H1 (cell line): Measurements from ENCODE around the gene KSR2. TPM values are rescaled to one million over a fixed set of nuclear protein-coding genes. Genes with fewer than 3 reads are reported as not detected.

Experiments used
- CTCF ChIA-PET: fragments of 300-600 bp; sonication (Branson Sonifier 250); formaldehyde crosslinking; loops from one replicate; lab custom pipeline; 2021; ENCODE audit not compliant: partially characterized antibody; lab: Charles Lee
- POLR2A ChIA-PET: fragments of 300-600 bp; sonication (Branson Sonifier 250); formaldehyde crosslinking; loops from one replicate; lab custom pipeline; 2021; ENCODE audit warnings: inconsistent platforms; ENCODE audit not compliant: partially characterized antibody; lab: Charles Lee
- DNase-seq, 2 experiments: peaks; one replicate each; pipeline versions ENCODE4 v3.0.0 to v3.0.0-alpha.2; 2010 to 2022; ENCODE audit warnings: low spot score in 2 of 2, low read depth in 1 of 2, mixed read lengths in 1 of 2
- FAIRE-seq: peaks from 2 replicates; lab custom pipeline; 2011; peaks lifted over from hg19 to GRCh38; lab: Jason Lieb, UNC
- H2AFZ ChIP-seq: 2 replicates; pipeline ENCODE4 v1.8.1; 2012; ENCODE audit warnings: low read length, inconsistent platforms
- H2AK5ac ChIP-seq: 2 replicates; pipeline ENCODE4 v1.6.1; 2013; ENCODE audit warnings: low read depth, low read length
- H2BK120ac ChIP-seq: replicated peaks from 2 replicates; pipeline ENCODE3; 2013; ENCODE audit warnings: low read depth, low read length, inconsistent platforms
- H2BK12ac ChIP-seq: 2 replicates; pipeline ENCODE4 v1.6.1; 2013; ENCODE audit warnings: low read depth, low read length
- H2BK15ac ChIP-seq: 2 replicates; pipeline ENCODE4 v1.6.1; 2013; ENCODE audit warnings: low read length
- H2BK20ac ChIP-seq: 2 replicates; pipeline ENCODE4 v1.6.1; 2013; ENCODE audit warnings: low read length
- H2BK5ac ChIP-seq: 2 replicates; pipeline ENCODE4 v1.6.1; 2013; ENCODE audit warnings: low read depth, low read length
- H3K14ac ChIP-seq: 2 replicates; pipeline ENCODE4 v1.6.1; 2013; ENCODE audit warnings: inconsistent platforms; ENCODE audit not compliant: insufficient read length
- H3K18ac ChIP-seq: 2 replicates; pipeline ENCODE4 v1.6.1; 2013; ENCODE audit warnings: low read length; ENCODE audit errors: extremely low read depth
- H3K23ac ChIP-seq: 2 replicates; pipeline ENCODE4 v1.6.1; 2013; ENCODE audit warnings: inconsistent platforms; ENCODE audit not compliant: insufficient read length
- H3K23me2 ChIP-seq: 2 replicates; pipeline ENCODE4 v1.6.1; 2013; ENCODE audit warnings: low read depth, low read length
- H3K27ac ChIP-seq: 2 replicates; pipeline ENCODE4 v1.6.1; 2011; ENCODE audit warnings: low read depth, low read length, inconsistent platforms
- H3K27me3 ChIP-seq, 4 experiments: replicated peaks in 1 of 4; 1 replicate in 1 of 4; 2 replicates in 3 of 4; pipeline versions ENCODE4 v1.6.1 to v1.8.1; 2011 to 2013; ENCODE audit warnings: low read length in 3 of 4, mild to moderate bottlenecking in 3 of 4, inconsistent platforms in 2 of 4, mixed read lengths in 2 of 4, moderate library complexity in 1 of 4; ENCODE audit not compliant: control insufficient read depth in 3 of 4, insufficient read depth in 3 of 4; ENCODE audit errors: extremely low read depth in 1 of 4
- H3K36me3 ChIP-seq, 4 experiments: 2 replicates each; pipeline versions ENCODE4 v1.6.1 to v1.8.1; 2011 to 2013; ENCODE audit warnings: mild to moderate bottlenecking in 4 of 4, low read length in 3 of 4, moderate library complexity in 2 of 4, control low read depth in 1 of 4, inconsistent platforms in 1 of 4; ENCODE audit not compliant: insufficient read depth in 4 of 4, control insufficient read depth in 2 of 4
- H3K4ac ChIP-seq: replicated peaks from 2 replicates; pipeline ENCODE3; 2013; ENCODE audit warnings: low read length, low read depth, mixed read lengths, inconsistent platforms; ENCODE audit not compliant: insufficient read length
- H3K4me1 ChIP-seq, 4 experiments: replicated peaks in 1 of 4; 1 replicate in 1 of 4; 2 replicates in 3 of 4; pipeline versions ENCODE4 v1.6.1 to v1.8.1; 2011 to 2013; ENCODE audit warnings: low read length in 3 of 4, inconsistent platforms in 2 of 4, mixed read lengths in 1 of 4; ENCODE audit not compliant: insufficient read depth in 4 of 4, control insufficient read depth in 3 of 4
- H3K4me2 ChIP-seq, 2 experiments: 2 replicates each; pipeline versions ENCODE4 v1.6.1 to v1.8.1; 2011 to 2013; ENCODE audit warnings: low read depth in 2 of 2, low read length in 2 of 2, control low read depth in 1 of 2, inconsistent platforms in 1 of 2, mild to moderate bottlenecking in 1 of 2; ENCODE audit not compliant: insufficient read depth in 1 of 2
- H3K4me3 ChIP-seq, 4 experiments: fragments of 200-600, 300-600 bp in 1 of 4; sonication (generic), shearing (Covaris generic), sonication (Bioruptor Twin) in 1 of 4; 2 replicates each; pipeline versions ENCODE4 v1.5.1 to v1.8.1; 2011 to 2016; ENCODE audit warnings: low read length in 4 of 4, low read depth in 3 of 4, control low read depth in 2 of 4, inconsistent platforms in 2 of 4, mild to moderate bottlenecking in 2 of 4, mixed read lengths in 1 of 4, moderate library complexity in 1 of 4; ENCODE audit not compliant: insufficient read depth in 2 of 4; ENCODE audit errors: extremely low read depth in 1 of 4
- H3K56ac ChIP-seq: replicated peaks from 2 replicates; pipeline ENCODE3; 2013; ENCODE audit warnings: low read depth, mild to moderate bottlenecking, mixed read lengths, low read length, inconsistent platforms; ENCODE audit not compliant: insufficient read length
- H3K79me1 ChIP-seq: 2 replicates; pipeline ENCODE4 v1.6.1; 2013; ENCODE audit warnings: low read depth, low read length, control low read depth
- H3K79me2 ChIP-seq, 2 experiments: 2 replicates each; pipeline versions ENCODE4 v1.6.1 to v1.8.1; 2012 to 2013; ENCODE audit warnings: low read length in 2 of 2, mild to moderate bottlenecking in 2 of 2, inconsistent platforms in 1 of 2; ENCODE audit not compliant: insufficient read depth in 2 of 2, control insufficient read depth in 1 of 2
- H3K9ac ChIP-seq, 4 experiments: replicated peaks in 1 of 4; 1 replicate in 1 of 4; 2 replicates in 3 of 4; pipeline versions ENCODE4 v1.6.1 to v1.8.1; 2011 to 2013; ENCODE audit warnings: low read depth in 3 of 4, low read length in 3 of 4, control low read depth in 2 of 4, mild to moderate bottlenecking in 2 of 4, moderate library complexity in 2 of 4, inconsistent platforms in 1 of 4; ENCODE audit errors: extremely low read depth in 1 of 4
- H3K9me3 ChIP-seq, 2 experiments: 2 replicates each; pipeline versions ENCODE4 v1.6.1 to v1.8.1; 2012 to 2013; ENCODE audit warnings: mild to moderate bottlenecking in 2 of 2, moderate library complexity in 2 of 2, control low read depth in 1 of 2, inconsistent platforms in 1 of 2, low read depth in 1 of 2, low read length in 1 of 2, mixed read lengths in 1 of 2; ENCODE audit not compliant: insufficient read depth in 2 of 2
- H4K20me1 ChIP-seq, 2 experiments: replicated peaks in 1 of 2; 2 replicates each; pipeline versions ENCODE3 to v1.8.1; 2011 to 2013; ENCODE audit warnings: inconsistent platforms in 2 of 2, low read length in 2 of 2, mild to moderate bottlenecking in 1 of 2; ENCODE audit not compliant: insufficient read depth in 2 of 2, control insufficient read depth in 1 of 2
- H4K5ac ChIP-seq: 2 replicates; pipeline ENCODE4 v1.6.1; 2013; ENCODE audit warnings: low read length, low read depth, mixed read lengths, inconsistent platforms; ENCODE audit not compliant: insufficient read length
- H4K8ac ChIP-seq: 2 replicates; pipeline ENCODE4 v1.8.0; 2013; ENCODE audit warnings: mild to moderate bottlenecking, moderate library complexity, low read length, inconsistent platforms; ENCODE audit not compliant: insufficient read depth; ENCODE audit errors: extremely low read depth
- H4K91ac ChIP-seq: replicated peaks from 2 replicates; pipeline ENCODE3; 2013; ENCODE audit warnings: low read length, mixed read lengths, inconsistent platforms; ENCODE audit not compliant: insufficient read length
- ASH2L ChIP-seq: fragments of 200-600, 300-600 bp; sonication (generic); IDR thresholded peaks from one replicate; pipeline ENCODE4 v1.7.1; 2017; ENCODE audit warnings: low read length
- CHD1 ChIP-seq: IDR thresholded peaks from 2 replicates; pipeline ENCODE4 v1.6.1; 2012; ENCODE audit warnings: low read depth, low read length, improper control_type of control experiment
- E2F6 ChIP-seq: IDR thresholded peaks from 2 replicates; pipeline ENCODE4 v1.6.1; 2012; ENCODE audit warnings: inconsistent platforms
- GTF2F1 ChIP-seq: IDR thresholded peaks from 2 replicates; pipeline ENCODE4 v1.6.1; 2012; ENCODE audit warnings: low read depth, low read length, improper control_type of control experiment, borderline replicate concordance
- HDAC6 ChIP-seq: IDR thresholded peaks from one replicate; pipeline ENCODE4 v1.7.1; 2012; ENCODE audit warnings: low read depth, mild to moderate bottlenecking, inconsistent platforms, low read length, moderate library complexity
- JUN ChIP-seq: IDR thresholded peaks from 2 replicates; pipeline ENCODE4 v1.6.1; 2011; ENCODE audit warnings: low read depth, mild to moderate bottlenecking, improper control_type of control experiment, low read length
- KDM1A ChIP-seq: fragments of 200-600, 300-600 bp; sonication (generic); IDR thresholded peaks from 2 replicates; pipeline ENCODE4 v1.7.1; 2016; ENCODE audit warnings: mild to moderate bottlenecking, low read length, borderline replicate concordance
- POLR2A ChIP-seq, 2 experiments: IDR thresholded peaks; 1 replicate in 1 of 2; 2 replicates in 1 of 2; pipeline ENCODE4 v1.6.1; 2011; ENCODE audit warnings: low read depth in 2 of 2, low read length in 2 of 2, mild to moderate bottlenecking in 2 of 2; ENCODE audit errors: control extremely low read depth in 1 of 2
- RNF2 ChIP-seq: fragments of 200-900, 300-1000 bp; sonication (generic); IDR thresholded peaks from 2 replicates; pipeline ENCODE4 v1.7.1; 2016; ENCODE audit warnings: borderline replicate concordance, low read depth, mild to moderate bottlenecking, antibody characterized with exemption, low read length; ENCODE audit not compliant: poor library complexity, severe bottlenecking; ENCODE audit errors: missing control alignments
- SIRT6 ChIP-seq: IDR thresholded peaks from one replicate; pipeline ENCODE4 v1.7.1; 2012; ENCODE audit warnings: low read length, inconsistent platforms
- USF2 ChIP-seq: IDR thresholded peaks from 2 replicates; pipeline ENCODE4 v1.6.1; 2011; ENCODE audit warnings: low read length, improper control_type of control experiment
- WGBS, 2 experiments: shearing (Covaris generic) in 1 of 2; methylation state at CpG; one replicate each; pipeline versions ENCODE4 v1.1.6 to v1.1.7; 2013 to 2015; ENCODE audit warnings: low lambda C conversion rate in 2 of 2, mixed read lengths in 2 of 2, inconsistent platforms in 1 of 2, low coverage in 1 of 2, missing lambda C conversion rate in 1 of 2; ENCODE audit not compliant: insufficient replicate concordance in 2 of 2, insufficient coverage in 1 of 2, insufficient read length in 1 of 2; ENCODE audit errors: extremely low coverage in 1 of 2, missing lambda C conversion rate in 1 of 2; 5-methylcytosine and 5-hydroxymethylcytosine counted together
- polyA plus RNA-seq, 7 experiments: library from polyadenylated mRNA; depleted of rRNA in 3 of 7; stranded (reverse) in 5 of 7; unstranded in 2 of 7; fragments of >200 nt in 5 of 7; fragments of 200-250 nt in 2 of 7; gene quantifications; 1 replicate in 5 of 7; 2 replicates in 1 of 7; 4 replicates in 1 of 7; pipeline versions ENCODE4 v1.2.1 to v1.2.3, GENCODE V29; 2011 to 2013; ENCODE audit warnings: missing spikeins in 2 of 7, mixed read lengths in 2 of 7
- total RNA-seq: library from RNA; stranded (reverse); fragmentation: NEBNext Ultra II Directional; extraction: Animal tissue kit (Norgen Biotek cat#: 25700); gene quantifications from 2 replicates; pipeline ENCODE4 v1.2.1, GENCODE V29; 2021
- TF ChIP-seq, protein P1 (sequence below): IDR thresholded peaks from 2 replicates; pipeline ENCODE4 v1.6.1; 2012; ENCODE audit warnings: inconsistent platforms

Gene KSR2
- total and polyA plus RNA-seq, 2 of the 8 experiments (the other 6 are each of a cell fraction or from before 2014, with no cell fraction given): 0.74 to 2.2 TPM

DNA sequence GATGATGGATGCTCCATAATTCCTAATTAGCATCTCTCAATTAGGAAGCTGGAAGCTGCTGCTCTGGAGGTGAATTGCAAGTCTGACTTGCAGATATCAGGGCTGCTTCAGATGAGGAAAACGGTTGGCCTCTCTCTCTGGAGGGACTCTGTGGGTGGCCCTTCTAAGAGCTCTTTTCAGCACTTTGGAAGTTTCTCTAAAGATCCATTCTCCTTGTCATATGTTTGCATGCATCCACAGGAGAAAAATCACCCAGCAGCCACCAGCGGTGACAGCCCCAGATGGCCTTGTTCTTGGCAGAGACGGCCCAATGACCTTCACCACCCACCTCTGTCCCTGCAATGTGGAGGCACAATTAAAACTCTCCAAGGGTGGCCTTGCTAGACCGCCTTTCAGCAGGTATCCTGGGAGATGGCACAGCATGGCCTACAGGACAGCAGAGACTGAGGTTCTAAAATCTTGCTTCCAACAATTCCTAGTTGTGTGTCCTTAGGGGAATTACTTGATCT, 42.3 kb downstream of the KSR2 start:
- no peak overlapping the region for H3K27ac ChIP-seq
- no peak overlapping the region for H4K5ac ChIP-seq
- FAIRE-seq (no peak), DNase-seq (no peak)
- H4K91ac ChIP-seq: no peak overlapping the region
- no peak overlapping the region for H3K14ac ChIP-seq
- H3K36me3 ChIP-seq: no peaks in the 10 kb centered on the region
- ChIA-PET POLR2A (interaction anchor here (0.6 kb wide), 1 partner anchor 15 kb away, joined by 4 read pairs; no protein-coding TSS in a partner anchor), CTCF (no interaction called here)
- H3K23ac ChIP-seq: peak overlapping the region; percentile 11
- no peaks in the 10 kb centered on the region for H3K4me1 ChIP-seq
- no peak overlapping the region for H2BK15ac ChIP-seq
- no peaks in the 10 kb centered on the region; the same call in 1 of the 2 replicates for H3K79me1 ChIP-seq
- H2BK120ac ChIP-seq: no peak overlapping the region
- H4K20me1 ChIP-seq: no peaks in the 10 kb centered on the region
- H2BK12ac ChIP-seq: no peak overlapping the region
- H3K56ac ChIP-seq: no peak overlapping the region
- H4K8ac ChIP-seq: no peak overlapping the region
- peak overlapping the region in 1 of 4 experiments; percentile 10; a peak in 1 of 7 replicates for H3K9ac ChIP-seq
- H3K4me2 ChIP-seq: no peak overlapping the region
- H3K4ac ChIP-seq: no peak overlapping the region
- no peak overlapping the region for H3K18ac ChIP-seq
- H2BK20ac ChIP-seq: no peak overlapping the region
- no peak overlapping the region for H3K4me3 ChIP-seq
- H2BK5ac ChIP-seq: no peak overlapping the region
- no peaks in the 10 kb centered on the region for H3K23me2 ChIP-seq
- 78% methylated on average over 4 of the region's 4 CpGs; no CpG with 5 or more reads in 1 of the 2 experiments for WGBS, 2 experiments
- no peaks in the 10 kb centered on the region for H3K79me2 ChIP-seq
- no peak overlapping the region for H2AFZ ChIP-seq
- no peaks in the 10 kb centered on the region for H3K9me3 ChIP-seq
- H2AK5ac ChIP-seq: no peak overlapping the region
- no peaks in the 10 kb centered on the region for H3K27me3 ChIP-seq
- TF ChIP-seq HDAC6: no peak
- TF ChIP-seq KDM1A: no peak
- TF ChIP-seq GTF2F1: no peak
- TF ChIP-seq ASH2L: no peak
- TF ChIP-seq RNF2: no peak
- no peak for TF ChIP-seq JUN
- no peak for TF ChIP-seq POLR2A (IDR thresholded peaks at IDR 0.05; ENCODE audit: control extremely low read depth in 1 of 2, low read depth in 2 of 2, low read length in 2 of 2)
- no peak for TF ChIP-seq CHD1
- TF ChIP-seq, protein P1, sequence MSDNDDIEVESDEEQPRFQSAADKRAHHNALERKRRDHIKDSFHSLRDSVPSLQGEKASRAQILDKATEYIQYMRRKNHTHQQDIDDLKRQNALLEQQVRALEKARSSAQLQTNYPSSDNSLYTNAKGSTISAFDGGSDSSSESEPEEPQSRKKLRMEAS: no peak
- TF ChIP-seq USF2: no peak
- TF ChIP-seq E2F6: no peak
- no peak for TF ChIP-seq SIRT6
